ENCODE results near the gene IL16.
A peak's percentile ranks its signal among the peaks of the same experiment; 100 is the strongest.

The IL16 gene

DNA sequence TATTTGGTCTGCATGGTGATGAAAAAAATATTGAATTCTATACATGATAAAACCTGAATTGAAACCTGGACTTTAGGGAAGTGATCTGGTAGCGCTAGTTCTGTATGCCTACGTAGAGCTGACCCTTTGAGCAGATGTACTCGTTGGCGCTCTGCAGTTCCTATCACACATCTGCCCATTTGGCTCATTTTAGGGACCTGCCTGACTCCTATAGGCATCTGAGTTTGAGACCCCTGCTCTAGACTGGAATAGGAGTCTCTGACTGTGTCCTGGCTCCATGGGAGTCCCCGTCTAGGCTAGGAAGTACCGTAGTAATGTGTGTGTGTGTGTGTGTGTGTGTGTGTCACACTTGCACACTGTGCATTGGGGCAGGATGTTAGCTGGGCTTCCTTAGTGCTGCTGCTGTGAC, 106.0 kb downstream of the IL16 start:
- H3K4me3 ChIP-seq (ENCODE audit: insufficient read depth, low read length, poor library complexity, severe bottlenecking) = no peak overlapping the region
- H3K27ac ChIP-seq (ENCODE audit: low read depth, low read length) = peak overlapping the region; percentile 56; the same call in 1 of the 2 replicates
- peak overlapping the region; percentile 65 for H3K4me2 ChIP-seq (ENCODE audit: low read depth, low read length, poor library complexity, severe bottlenecking)
- H3K9me3 ChIP-seq (ENCODE audit: insufficient read depth, low read length) = no peaks in the 10 kb centered on the region
- H3K9ac ChIP-seq (ENCODE audit: low read length) = no peak overlapping the region
- H2AFZ ChIP-seq (ENCODE audit: low read depth, low read length, severe bottlenecking) = no peak overlapping the region
- no peaks in the 10 kb centered on the region for H3K27me3 ChIP-seq (ENCODE audit: low read length)
- H3K79me2 ChIP-seq (ENCODE audit: insufficient read depth, low read length) = peaks cover 3% of the 10 kb centered on the region; the same call in 1 of the 2 replicates
- TF ChIP-seq, protein P1, sequence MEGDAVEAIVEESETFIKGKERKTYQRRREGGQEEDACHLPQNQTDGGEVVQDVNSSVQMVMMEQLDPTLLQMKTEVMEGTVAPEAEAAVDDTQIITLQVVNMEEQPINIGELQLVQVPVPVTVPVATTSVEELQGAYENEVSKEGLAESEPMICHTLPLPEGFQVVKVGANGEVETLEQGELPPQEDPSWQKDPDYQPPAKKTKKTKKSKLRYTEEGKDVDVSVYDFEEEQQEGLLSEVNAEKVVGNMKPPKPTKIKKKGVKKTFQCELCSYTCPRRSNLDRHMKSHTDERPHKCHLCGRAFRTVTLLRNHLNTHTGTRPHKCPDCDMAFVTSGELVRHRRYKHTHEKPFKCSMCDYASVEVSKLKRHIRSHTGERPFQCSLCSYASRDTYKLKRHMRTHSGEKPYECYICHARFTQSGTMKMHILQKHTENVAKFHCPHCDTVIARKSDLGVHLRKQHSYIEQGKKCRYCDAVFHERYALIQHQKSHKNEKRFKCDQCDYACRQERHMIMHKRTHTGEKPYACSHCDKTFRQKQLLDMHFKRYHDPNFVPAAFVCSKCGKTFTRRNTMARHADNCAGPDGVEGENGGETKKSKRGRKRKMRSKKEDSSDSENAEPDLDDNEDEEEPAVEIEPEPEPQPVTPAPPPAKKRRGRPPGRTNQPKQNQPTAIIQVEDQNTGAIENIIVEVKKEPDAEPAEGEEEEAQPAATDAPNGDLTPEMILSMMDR (IDR thresholded peaks at IDR 0.05; ENCODE audit: insufficient read depth, low read length, poor library complexity, severe bottlenecking) = no peak
- TF ChIP-seq EZH2phosphoT487 (conservative IDR thresholded peaks at IDR 0.05; ENCODE audit: low read length) = no peak
- H3K9me2 ChIP-seq (replicated peaks; ENCODE audit: insufficient read depth, low read length) = no peaks in the 10 kb centered on the region
- H3K36me3 ChIP-seq (ENCODE audit: low read length) = no peaks in the 10 kb centered on the region; the same call in 1 of the 2 replicates
- H4K20me1 ChIP-seq (ENCODE audit: low read depth, low read length) = no peaks in the 10 kb centered on the region
- peaks cover 4% of the 10 kb centered on the region; the same call in 1 of the 2 replicates for H3F3A ChIP-seq (ENCODE audit: insufficient read depth)

DNA sequence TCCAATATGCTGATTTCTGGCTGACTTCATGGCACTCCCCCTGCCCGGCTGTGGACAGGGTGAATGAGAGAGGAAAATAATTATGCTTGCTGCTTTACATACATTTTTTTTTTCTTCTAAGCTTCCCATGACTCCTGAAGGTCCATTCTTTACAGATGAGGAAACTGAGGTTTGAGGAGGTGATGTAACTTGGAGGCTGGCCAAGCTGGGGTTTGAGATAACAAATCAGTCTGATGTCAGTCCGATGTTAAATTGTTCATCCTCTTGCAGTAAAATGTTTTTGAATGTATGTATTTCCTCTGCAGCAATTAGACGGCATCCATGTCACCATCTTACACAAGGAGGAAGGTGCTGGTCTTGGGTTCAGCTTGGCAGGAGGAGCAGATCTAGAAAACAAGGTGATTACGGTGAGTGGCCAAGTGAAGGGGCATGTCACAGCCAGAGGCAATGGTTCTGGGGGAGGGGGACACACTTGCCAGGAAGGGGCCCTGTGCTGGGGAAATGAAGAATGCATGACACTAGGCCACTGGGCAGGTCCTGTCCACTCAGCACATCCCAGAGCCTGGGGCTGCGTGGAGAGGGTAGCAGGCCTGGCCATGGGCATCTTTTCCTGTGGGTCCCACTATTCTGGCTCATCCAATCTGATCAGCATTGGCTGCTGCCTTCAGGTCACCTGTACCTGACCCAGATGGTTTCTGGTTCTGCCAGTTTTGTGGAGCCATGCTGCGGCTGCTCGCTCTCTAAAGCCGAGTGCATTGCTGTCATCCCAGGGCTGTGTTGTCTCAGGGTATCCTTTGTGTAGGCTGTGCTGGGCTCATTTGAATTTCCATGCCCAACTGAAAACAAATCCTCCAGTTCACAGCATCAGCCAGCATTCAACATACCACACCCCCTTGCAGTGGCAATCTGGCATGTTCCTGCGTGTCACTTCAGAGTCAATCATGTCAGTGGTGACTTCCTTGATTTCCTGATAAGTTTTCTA, 106.9 kb downstream of the IL16 start:
- H3F3A ChIP-seq (ENCODE audit: insufficient read depth) = peaks cover 4% of the 10 kb centered on the region; the same call in 1 of the 2 replicates
- H3K36me3 ChIP-seq (ENCODE audit: low read length) = no peaks in the 10 kb centered on the region; the same call in 1 of the 2 replicates
- no peak overlapping the region for H2AFZ ChIP-seq (ENCODE audit: low read depth, low read length, severe bottlenecking)
- no peak overlapping the region for H3K4me2 ChIP-seq (ENCODE audit: low read depth, low read length, poor library complexity, severe bottlenecking)
- no peak for TF ChIP-seq EZH2phosphoT487 (conservative IDR thresholded peaks at IDR 0.05; ENCODE audit: low read length)
- TF ChIP-seq, protein P1 (IDR thresholded peaks at IDR 0.05; ENCODE audit: insufficient read depth, low read length, poor library complexity, severe bottlenecking) = no peak
- H4K20me1 ChIP-seq (ENCODE audit: low read depth, low read length) = no peaks in the 10 kb centered on the region
- H3K79me2 ChIP-seq (ENCODE audit: insufficient read depth, low read length) = peaks cover 3% of the 10 kb centered on the region; the same call in 1 of the 2 replicates
- no peak overlapping the region for H3K4me3 ChIP-seq (ENCODE audit: insufficient read depth, low read length, poor library complexity, severe bottlenecking)
- no peak overlapping the region for H3K27ac ChIP-seq (ENCODE audit: low read depth, low read length)
- H3K27me3 ChIP-seq (ENCODE audit: low read length) = no peaks in the 10 kb centered on the region
- no peaks in the 10 kb centered on the region for H3K9me2 ChIP-seq (replicated peaks; ENCODE audit: insufficient read depth, low read length)
- no peaks in the 10 kb centered on the region for H3K9me3 ChIP-seq (ENCODE audit: insufficient read depth, low read length)
- H3K9ac ChIP-seq (ENCODE audit: low read length) = no peak overlapping the region

DNA sequence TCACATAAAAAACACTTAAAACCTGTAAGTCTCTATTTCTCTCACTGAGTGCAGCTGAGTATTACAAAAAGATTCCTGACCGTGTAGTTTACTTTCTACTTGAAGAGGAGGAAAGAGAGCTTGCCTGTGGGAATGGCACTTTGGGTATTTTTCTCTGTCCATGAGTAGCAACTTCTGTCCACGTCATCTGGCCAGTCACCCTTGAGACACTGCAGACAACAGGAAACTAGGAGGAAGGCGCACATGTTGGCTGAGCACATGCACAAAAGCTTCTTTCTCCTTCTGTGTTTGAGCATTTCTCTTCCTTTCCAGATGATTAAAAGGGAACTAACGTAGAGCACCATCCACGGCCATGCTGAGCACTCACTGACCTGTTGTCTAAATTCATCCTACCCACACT, 107.5 kb downstream of the IL16 start:
- Histone ChIP-seq H3K4me3 (ENCODE audit: insufficient read depth, low read length, poor library complexity, severe bottlenecking) (no peak overlapping the region), H3K4me2 (ENCODE audit: low read depth, low read length, poor library complexity, severe bottlenecking) (no peak overlapping the region), H3K27me3 (ENCODE audit: low read length) (no peaks in the 10 kb centered on the region), H2AFZ (ENCODE audit: low read depth, low read length, severe bottlenecking) (no peak overlapping the region), H4K20me1 (ENCODE audit: low read depth, low read length) (no peaks in the 10 kb centered on the region), H3K79me2 (ENCODE audit: insufficient read depth, low read length) (peaks cover 2% of the 10 kb centered on the region; the same call in 1 of the 2 replicates), H3K36me3 (ENCODE audit: low read length) (no peaks in the 10 kb centered on the region; the same call in 1 of the 2 replicates), H3K9ac (ENCODE audit: low read length) (no peak overlapping the region), H3K9me2 (replicated peaks; ENCODE audit: insufficient read depth, low read length) (no peaks in the 10 kb centered on the region), H3F3A (ENCODE audit: insufficient read depth) (peaks cover 4% of the 10 kb centered on the region; the same call in 1 of the 2 replicates), H3K9me3 (ENCODE audit: insufficient read depth, low read length) (no peaks in the 10 kb centered on the region), H3K27ac (ENCODE audit: low read depth, low read length) (no peak overlapping the region)
- no peak for TF ChIP-seq EZH2phosphoT487 (conservative IDR thresholded peaks at IDR 0.05; ENCODE audit: low read length)
- TF ChIP-seq, protein P1 (IDR thresholded peaks at IDR 0.05; ENCODE audit: insufficient read depth, low read length, poor library complexity, severe bottlenecking) = no peak

All from SU-DHL-6 (cell line).